GM12873 (cell line): ENCODE results near the gene CDH22.

Experiments
- CTCF ChIP-seq: IDR thresholded peaks from 2 replicates; pipeline ENCODE4 v1.5.1; 2012; ENCODE audit warnings: low read depth, mild to moderate bottlenecking, moderate library complexity, low read length, control low read depth; ENCODE audit not compliant: insufficient read depth; ENCODE audit errors: missing control alignments

Gene CDH22

GRCh38 chr20:46213946-46214823 is 94.1 kb downstream of the CDH22 start:
- TF ChIP-seq CTCF, result no peak

GRCh38 chr20:46212876-46213275 is 95.4 kb downstream of the CDH22 start:
- no peak for TF ChIP-seq CTCF

- no peak for TF ChIP-seq CTCF
These were observed 96.0 kb downstream of the CDH22 start for GRCh38 chr20:46212252-46212651.

- TF ChIP-seq CTCF, result no peak
These were observed 97.0 kb downstream of the CDH22 start for GRCh38 chr20:46211331-46211722.

GRCh38 chr20:46210672-46211330 is 97.5 kb downstream of the CDH22 start:
- no peak for TF ChIP-seq CTCF

- no peak for TF ChIP-seq CTCF
These were observed 98.2 kb downstream of the CDH22 start for GRCh38 chr20:46209930-46210671.

- TF ChIP-seq CTCF, result no peak
These were observed 100.5 kb downstream of the CDH22 start for GRCh38 chr20:46207793-46208192.
